HG03280 (cell line): ENCODE measurements around the gene MYOM1.
"Not testable (repeated sequence)": the region's sequence is repeated elsewhere in the genome, so short reads cannot be mapped to it uniquely, and the experiment has no call there.

Experiments used
- ATAC-seq: cut with Tn5 transposase; IDR thresholded peaks from one replicate; pipeline ENCODE4 v1.9.1; 2021; ENCODE audit warnings: mild to moderate bottlenecking, moderate library complexity; ENCODE audit not compliant: unreplicated experiment

MYOM1 gene

GRCh38 chr18:3093624-3094337 is 126.0 kb downstream of the MYOM1 start:
- ATAC-seq = no peak

- no peak for ATAC-seq
Measured at GRCh38 chr18:3092727-3093126, 127.0 kb downstream of the MYOM1 start.

- ATAC-seq = no peak
Measured at GRCh38 chr18:3089579-3089978, 130.2 kb downstream of the MYOM1 start.

- ATAC-seq = no peak
Measured at GRCh38 chr18:3088449-3088848, 131.3 kb downstream of the MYOM1 start.

GRCh38 chr18:3086871-3087270 is 132.9 kb downstream of the MYOM1 start:
- ATAC-seq = no peak

- ATAC-seq = no peak
Measured at GRCh38 chr18:3085612-3086011, 134.2 kb downstream of the MYOM1 start.

GRCh38 chr18:3084206-3084605 is 135.6 kb downstream of the MYOM1 start:
- ATAC-seq = no peak

- no peak for ATAC-seq
Measured at GRCh38 chr18:3083766-3084165, 136.0 kb downstream of the MYOM1 start.

GRCh38 chr18:3081584-3081991 is 138.2 kb downstream of the MYOM1 start:
- ATAC-seq = no peak

GRCh38 chr18:3079653-3080052 is 140.1 kb downstream of the MYOM1 start:
- no peak for ATAC-seq

GRCh38 chr18:3075491-3075890 is 144.3 kb downstream of the MYOM1 start:
- no peak for ATAC-seq

- no peak for ATAC-seq
Measured at GRCh38 chr18:3074087-3074486, 145.7 kb downstream of the MYOM1 start.

- ATAC-seq = not testable (repeated sequence)
Measured at GRCh38 chr18:3073353-3073752, 146.4 kb downstream of the MYOM1 start.

GRCh38 chr18:3071676-3072075 is 148.1 kb downstream of the MYOM1 start:
- ATAC-seq = no peak

- no peak for ATAC-seq
Measured at GRCh38 chr18:3069671-3070433, 149.9 kb downstream of the MYOM1 start.

GRCh38 chr18:3067722-3068121 is 152.0 kb downstream of the MYOM1 start:
- no peak for ATAC-seq

GRCh38 chr18:3067165-3067661 is 152.6 kb downstream of the MYOM1 start:
- no peak for ATAC-seq

- no peak for ATAC-seq
Measured at GRCh38 chr18:3066341-3067110, 153.2 kb downstream of the MYOM1 start.

- ATAC-seq = not testable (repeated sequence)
Measured at GRCh38 chr18:3063766-3064165, 156.0 kb downstream of the MYOM1 start.

- ATAC-seq = peak; percentile 42
Measured at GRCh38 chr18:3062798-3063680, 156.7 kb downstream of the MYOM1 start.
